Ectodermal cell (in vitro differentiated cells): ENCODE measurements around the gene CYREN.

Source experiments
- H3K27ac ChIP-seq: 2 replicates; pipeline ENCODE4 v1.7.0; 2013; ENCODE audit warnings: mild to moderate bottlenecking, low read depth, low read length; ENCODE audit not compliant: insufficient read depth, poor library complexity, severe bottlenecking
- H3K27me3 ChIP-seq: 2 replicates; pipeline ENCODE4 v1.7.0; 2013; ENCODE audit warnings: mild to moderate bottlenecking, low read length; ENCODE audit not compliant: insufficient read depth, control insufficient read depth, poor library complexity, severe bottlenecking
- H3K36me3 ChIP-seq: one replicate; pipeline ENCODE4 v1.7.0; 2013; ENCODE audit warnings: low read length; ENCODE audit not compliant: control insufficient read depth, insufficient read depth
- H3K4me1 ChIP-seq: one replicate; pipeline ENCODE4 v1.7.0; 2013; ENCODE audit warnings: low read length; ENCODE audit not compliant: control insufficient read depth, insufficient read depth
- H3K4me3 ChIP-seq: 2 replicates; pipeline ENCODE4 v1.7.0; 2013; ENCODE audit warnings: low read depth, low read length, control low read depth; ENCODE audit not compliant: insufficient read depth
- H3K9me3 ChIP-seq: 2 replicates; pipeline ENCODE4 v1.7.0; 2013; ENCODE audit warnings: mild to moderate bottlenecking, low read length, moderate library complexity; ENCODE audit not compliant: control insufficient read depth
- WGBS, 2 experiments: methylation state at CpG; one replicate each; pipeline ENCODE4 v1.1.7; 2013; ENCODE audit warnings: missing lambda C conversion rate in 2 of 2; 5-methylcytosine and 5-hydroxymethylcytosine counted together

The CYREN gene

DNA sequence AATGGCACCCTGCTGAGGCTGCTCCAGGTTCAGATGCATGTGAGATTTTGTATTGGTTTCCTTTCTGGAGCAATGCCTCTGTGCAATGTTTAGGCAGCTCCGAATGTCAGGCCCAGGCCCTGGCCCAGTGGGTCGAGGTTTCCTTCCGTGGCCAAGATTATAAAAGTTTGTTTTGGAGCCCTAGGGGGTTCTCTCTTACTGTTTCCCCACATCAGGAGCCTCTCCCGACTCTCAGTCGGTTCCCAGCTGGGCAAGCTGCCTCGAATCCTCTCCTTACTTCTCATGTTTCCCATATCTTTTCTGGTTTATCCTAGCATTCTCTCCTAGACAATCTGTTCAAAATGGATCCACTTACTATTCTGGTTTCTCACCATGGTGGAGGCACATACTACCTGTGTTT is 11.6 kb downstream of the CYREN start:
- Histone ChIP-seq H3K27ac (no peak overlapping the region), H3K4me3 (no peak overlapping the region), H3K36me3 (no peaks in the 10 kb centered on the region), H3K9me3 (no peaks in the 10 kb centered on the region), H3K4me1 (no peaks in the 10 kb centered on the region), H3K27me3 (no peaks in the 10 kb centered on the region)
- 89 to 92% methylated on average over 6 of the region's 6 CpGs for whole genome bisulfite sequencing, 2 experiments

GRCh38 chr7:135158141-135158655 is 12.3 kb downstream of the CYREN start:
- no peak overlapping the region for H3K4me3 ChIP-seq
- H3K9me3 ChIP-seq, result no peaks in the 10 kb centered on the region
- 95 to 100% methylated on average over 1 of the region's 1 CpG for WGBS, 2 experiments

DNA sequence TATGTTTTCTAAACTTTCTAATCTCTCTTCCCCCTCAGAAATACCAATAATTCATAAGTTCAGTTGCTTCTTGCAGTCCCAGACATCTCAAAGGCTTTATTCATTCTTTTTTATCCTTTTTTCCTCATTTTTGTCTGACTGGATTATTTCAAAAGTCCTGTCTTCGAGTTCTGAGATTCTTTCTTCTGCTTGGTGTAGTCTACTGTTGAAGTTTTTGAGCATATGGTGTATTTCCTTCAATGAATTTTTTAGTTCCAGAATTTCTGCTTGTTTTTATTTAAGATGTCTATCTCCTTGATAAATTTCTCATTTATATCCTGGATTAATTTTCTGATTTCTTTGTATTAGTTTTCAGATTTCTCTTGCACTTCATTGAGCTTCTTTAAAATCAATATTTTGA is 14.2 kb downstream of the CYREN start:
- Histone ChIP-seq H3K4me1 (no peaks in the 10 kb centered on the region), H3K27me3 (no peaks in the 10 kb centered on the region), H3K27ac (no peak overlapping the region), H3K9me3 (no peaks in the 10 kb centered on the region), H3K4me3 (no peak overlapping the region), H3K36me3 (no peaks in the 10 kb centered on the region)
- 80 to 82% methylated on average over 1 of the region's 1 CpG for WGBS, 2 experiments

More at GRCh38 chr7:135158141-135158655, 12.3 kb downstream of the CYREN start:
- H3K27ac ChIP-seq, result no peak overlapping the region
- H3K36me3 ChIP-seq, result no peaks in the 10 kb centered on the region
- no peaks in the 10 kb centered on the region for H3K4me1 ChIP-seq
- H3K27me3 ChIP-seq, result no peaks in the 10 kb centered on the region

DNA sequence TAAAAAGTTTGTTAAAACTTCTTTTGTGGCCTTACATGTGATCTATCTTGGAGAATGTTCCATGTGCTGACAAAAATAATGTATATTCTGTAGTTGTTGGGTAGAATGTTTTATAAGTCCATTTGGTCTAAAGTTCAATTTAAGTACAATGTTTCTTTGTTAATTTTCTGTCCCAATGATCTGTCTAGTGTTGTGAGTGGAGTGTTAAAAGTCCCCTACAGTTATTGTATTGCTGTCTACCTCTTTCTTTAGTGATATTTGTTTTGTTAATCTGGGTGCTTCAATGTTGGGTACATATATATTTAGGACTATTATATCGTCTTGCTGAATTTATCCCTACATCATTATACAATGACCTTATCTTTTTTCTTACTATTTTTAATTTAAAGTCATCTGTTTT is 15.8 kb downstream of the CYREN start:
- H3K4me3 ChIP-seq, result no peak overlapping the region
- no peaks in the 10 kb centered on the region for H3K36me3 ChIP-seq
- no CpG with 5 or more reads among the region's 1 CpG for WGBS, 2 experiments
- no peaks in the 10 kb centered on the region for H3K27me3 ChIP-seq
- H3K9me3 ChIP-seq, result no peaks in the 10 kb centered on the region
- no peaks in the 10 kb centered on the region for H3K4me1 ChIP-seq
- no peak overlapping the region for H3K27ac ChIP-seq

DNA sequence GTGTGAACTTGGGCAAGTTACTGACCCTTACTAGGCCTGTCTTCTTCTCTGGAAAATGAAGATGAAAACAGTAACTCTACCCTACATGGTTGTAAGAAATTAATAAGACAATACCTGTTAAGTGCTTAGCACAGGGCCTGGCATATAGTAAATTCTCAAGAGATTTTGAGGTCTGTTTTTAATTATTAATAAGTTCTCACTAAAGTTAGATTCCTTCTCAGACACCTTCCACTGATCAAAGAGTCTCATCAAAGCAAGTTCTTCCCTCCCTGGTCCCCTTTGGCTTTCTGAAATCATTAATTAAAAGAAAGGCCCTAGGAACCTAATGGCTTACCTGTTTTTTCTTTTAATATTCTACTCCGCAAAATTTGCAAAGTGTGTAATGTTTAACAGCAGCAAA is 18.1 kb downstream of the CYREN start:
- Histone ChIP-seq H3K27ac (no peak overlapping the region), H3K36me3 (no peaks in the 10 kb centered on the region), H3K9me3 (no peaks in the 10 kb centered on the region), H3K4me1 (no peaks in the 10 kb centered on the region), H3K27me3 (no peaks in the 10 kb centered on the region), H3K4me3 (no peak overlapping the region)
- 100% methylated on average over 1 of the region's 1 CpG for WGBS, 2 experiments

GRCh38 chr7:135151533-135151932 is 19.0 kb downstream of the CYREN start:
- Histone ChIP-seq H3K4me3 (no peak overlapping the region), H3K27ac (no peak overlapping the region), H3K27me3 (no peaks in the 10 kb centered on the region), H3K9me3 (no peaks in the 10 kb centered on the region), H3K36me3 (no peaks in the 10 kb centered on the region), H3K4me1 (no peaks in the 10 kb centered on the region)
- WGBS, 2 experiments, result 75 to 80% methylated on average over 6 of the region's 6 CpGs

GRCh38 chr7:135151132-135151531 is 19.4 kb downstream of the CYREN start:
- Histone ChIP-seq H3K4me3 (no peak overlapping the region), H3K27me3 (no peaks in the 10 kb centered on the region), H3K4me1 (no peaks in the 10 kb centered on the region), H3K9me3 (no peaks in the 10 kb centered on the region), H3K36me3 (no peaks in the 10 kb centered on the region), H3K27ac (no peak overlapping the region)
- 89 to 94% methylated on average over 2 of the region's 2 CpGs for WGBS, 2 experiments

GRCh38 chr7:135150072-135150782 is 20.3 kb downstream of the CYREN start:
- H3K4me1 ChIP-seq, result no peaks in the 10 kb centered on the region
- no peak overlapping the region for H3K4me3 ChIP-seq
- H3K27ac ChIP-seq, result no peak overlapping the region
- WGBS, 2 experiments, result 89 to 91% methylated on average over 8 of the region's 8 CpGs
- no peaks in the 10 kb centered on the region for H3K36me3 ChIP-seq
- no peaks in the 10 kb centered on the region for H3K27me3 ChIP-seq
- H3K9me3 ChIP-seq, result no peaks in the 10 kb centered on the region

GRCh38 chr7:135147899-135148721 is 22.4 kb downstream of the CYREN start, which contains the start of gene TMEM140:
Gene TMEM140, plus strand, starts transcription at chr7:135148072. Its CDS starts 16,370 bp downstream, at chr7:135164442.
- H3K9me3 ChIP-seq, result no peaks in the 10 kb centered on the region
- 84 to 87% methylated on average over 13 of the region's 13 CpGs for WGBS, 2 experiments
- no peak within 1 kb of the TSS for H3K27ac ChIP-seq
- no peaks in the 10 kb centered on the region for H3K4me1 ChIP-seq
- no peak within 1 kb of the TSS for H3K4me3 ChIP-seq
- H3K36me3 ChIP-seq, result no peaks in the 10 kb centered on the region
- H3K27me3 ChIP-seq, result no peaks in the 10 kb centered on the region

- no peak overlapping the region for H3K27ac ChIP-seq
- WGBS, 2 experiments, result 87 to 88% methylated on average over 6 of the region's 6 CpGs
- H3K36me3 ChIP-seq, result no peaks in the 10 kb centered on the region
- H3K27me3 ChIP-seq, result no peaks in the 10 kb centered on the region
- no peaks in the 10 kb centered on the region for H3K4me1 ChIP-seq
- H3K9me3 ChIP-seq, result no peaks in the 10 kb centered on the region
- H3K4me3 ChIP-seq, result no peak overlapping the region
Observed at GRCh38 chr7:135147341-135147898, 23.1 kb downstream of the CYREN start.
